ENCODE measurements around the gene E2F1. TPM values are rescaled to one million over a fixed set of nuclear protein-coding genes. Genes with fewer than 3 reads are reported as not detected.

E2F1 gene
- total and polyA plus RNA-seq, 2 donors (not counting 3 experiments of a cell fraction or from before 2014, with no cell fraction given) = 20.7 to 29.6 TPM

GRCh38 chr20:33651562-33652048 is 34.6 kb downstream of the E2F1 start:
- peaks cover 0 to 2% of the 10 kb centered on the region in 2 experiments for H3K36me3 ChIP-seq (ENCODE audit: control insufficient read depth in 2 of 2, extremely low read depth in 1 of 2, insufficient read depth in 2 of 2, low read length in 2 of 2)
- ChIA-PET CTCF (interaction anchor here (1.3 to 5.2 kb wide), 5 partner anchors 10 to 197 kb away, joined by 4 to 58 read pairs (median 16); no protein-coding TSS in a partner anchor), POLR2A (no interaction called here)
- no TSS peak for BruUV-seq (replicated peaks)
- H3K27me3 ChIP-seq (ENCODE audit: control insufficient read depth in 2 of 2, insufficient read depth in 2 of 2, low read length in 2 of 2) = no peaks in the 10 kb centered on the region
- H3K9me3 ChIP-seq (replicated peaks; ENCODE audit: control insufficient read depth, insufficient read depth, low read length) = no peaks in the 10 kb centered on the region
- no peaks in the 10 kb centered on the region for H3K4me1 ChIP-seq (ENCODE audit: control insufficient read depth, extremely low read depth, insufficient read depth, low read length)
- no peak overlapping the region for H2AFZ ChIP-seq (ENCODE audit: low read depth, low read length)
- FAIRE-seq (no peak), DNase-seq (ENCODE audit: low read depth, low spot score) (no peak)
- dilution Hi-C loops (cut with MboI; ENCODE audit: extremely low pct_ligation_motif_present, low sequenced_read_pairs) (no loop called here), intact Hi-C loops (cut with micrococcal nuclease) (loop anchor here (5.0 kb wide), 1 partner anchor 134 kb away; no protein-coding TSS in a partner anchor)
- no peak overlapping the region for H3K4me2 ChIP-seq (ENCODE audit: insufficient read depth, low read length)
- no peak for TF ChIP-seq POLR2AphosphoS5 (IDR thresholded peaks at IDR 0.05; ENCODE audit: insufficient read depth, low read depth, low read length)
- no peak for TF ChIP-seq POLR2A (IDR thresholded peaks at IDR 0.05; ENCODE audit: low read depth, low read length)
- TF ChIP-seq JUN (IDR thresholded peaks at IDR 0.05; ENCODE audit: borderline replicate concordance, insufficient read depth, insufficient read length, low read depth) = no peak
- no peak for TF ChIP-seq FOS (IDR thresholded peaks at IDR 0.05; ENCODE audit: borderline replicate concordance, insufficient read depth, low read length)
- TF ChIP-seq GATA2 (IDR thresholded peaks at IDR 0.05; ENCODE audit: insufficient read depth, insufficient read length, low read depth, low read length) = no peak
- TF ChIP-seq CTCF (IDR thresholded peaks at IDR 0.05; ENCODE audit: extremely low read depth in 1 of 2, insufficient read depth in 1 of 2, low read depth in 1 of 2, low read length in 2 of 2) = no peak
- no peak for TF ChIP-seq MYC (IDR thresholded peaks at IDR 0.05; ENCODE audit: low read depth, low read length)
- TF ChIP-seq EZH2 (IDR thresholded peaks at IDR 0.05; ENCODE audit: borderline replicate concordance, low read depth, low read length, severe bottlenecking) = no peak
- TF ChIP-seq MAX (IDR thresholded peaks at IDR 0.05; ENCODE audit: insufficient read depth, insufficient read length) = no peak
- no peaks in the 10 kb centered on the region for H4K20me1 ChIP-seq (replicated peaks; ENCODE audit: control insufficient read depth, extremely low read depth, insufficient read depth, low read length)
- no peaks in the 10 kb centered on the region for H3K79me2 ChIP-seq (ENCODE audit: control insufficient read depth, insufficient read depth, low read length)
- H3K9me1 ChIP-seq (replicated peaks; ENCODE audit: control insufficient read depth, extremely low read depth, insufficient read depth, low read length) = no peaks in the 10 kb centered on the region
- H3K4me3 ChIP-seq (replicated peaks in 1 of 3; ENCODE audit: insufficient read depth in 1 of 3, low read depth in 1 of 3, low read length in 3 of 3) = no peak overlapping the region
- H3K27ac ChIP-seq (ENCODE audit: insufficient read depth, low read depth, low read length) = no peak overlapping the region
- H3K9ac ChIP-seq (replicated peaks; ENCODE audit: extremely low read depth, insufficient read depth, low read length) = no peak overlapping the region
